Bronchial epithelial cell (primary cell): ENCODE data around the gene SLC35F6. TPM values are rescaled to one million over a fixed set of nuclear protein-coding genes. Genes with fewer than 3 reads are reported as not detected.

Experiments
- DNase-seq: peaks from one replicate; pipeline ENCODE4 v3.0.0-alpha.2; 2010; ENCODE audit warnings: low read depth
- FAIRE-seq: peaks from 2 replicates; lab custom pipeline; 2011; peaks lifted over from hg19 to GRCh38; lab: Jason Lieb, UNC
- H3K27me3 ChIP-seq: 2 replicates; pipeline ENCODE4 v1.5.1; 2011; ENCODE audit warnings: low read length; ENCODE audit not compliant: control insufficient read depth, insufficient read depth
- H3K36me3 ChIP-seq: 2 replicates; pipeline ENCODE4 v1.5.1; 2011; ENCODE audit warnings: low read length; ENCODE audit not compliant: control insufficient read depth, insufficient read depth
- H3K4me3 ChIP-seq: 2 replicates; pipeline ENCODE4 v1.5.1; 2011; ENCODE audit warnings: mild to moderate bottlenecking, low read depth, low read length, control low read depth
- total RNA-seq: library from RNA; depleted of rRNA; stranded (reverse); fragments of >200 nt; gene quantifications from 2 replicates; pipeline ENCODE4 v1.2.1, GENCODE V29; 2014
- TF ChIP-seq, protein P1 (sequence below): IDR thresholded peaks from 2 replicates; pipeline ENCODE4 v1.5.1; 2011; ENCODE audit warnings: mild to moderate bottlenecking, moderate library complexity, low read length, control low read depth, inconsistent platforms; ENCODE audit not compliant: insufficient read depth, severe bottlenecking

The SLC35F6 gene
- total RNA-seq, 1 donor from 2014 or later: 29.2 TPM

DNA sequence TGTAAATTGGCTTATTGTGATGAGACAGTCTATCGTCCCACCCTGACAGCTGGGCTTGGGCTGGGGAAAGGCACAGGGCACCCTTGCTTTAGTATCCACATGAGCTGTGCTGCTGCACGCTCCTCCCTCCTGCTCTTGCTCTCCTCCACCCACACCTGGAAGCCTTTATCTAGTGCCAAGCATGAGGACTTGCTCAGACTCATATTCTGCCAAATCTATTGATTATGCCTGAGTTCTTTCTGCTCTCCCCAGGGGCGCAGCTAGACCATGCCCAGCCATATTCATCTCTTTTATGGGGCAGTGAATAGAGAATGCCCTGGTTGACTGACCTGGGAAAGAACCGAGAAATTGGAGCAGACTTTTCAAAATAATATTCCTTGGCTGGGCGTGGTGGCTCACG is 54.9 kb downstream of the SLC35F6 start:
- Histone ChIP-seq H3K4me3 (no peak overlapping the region), H3K27me3 (peaks cover 3% of the 10 kb centered on the region), H3K36me3 (no peaks in the 10 kb centered on the region)
- TF ChIP-seq, protein P1, sequence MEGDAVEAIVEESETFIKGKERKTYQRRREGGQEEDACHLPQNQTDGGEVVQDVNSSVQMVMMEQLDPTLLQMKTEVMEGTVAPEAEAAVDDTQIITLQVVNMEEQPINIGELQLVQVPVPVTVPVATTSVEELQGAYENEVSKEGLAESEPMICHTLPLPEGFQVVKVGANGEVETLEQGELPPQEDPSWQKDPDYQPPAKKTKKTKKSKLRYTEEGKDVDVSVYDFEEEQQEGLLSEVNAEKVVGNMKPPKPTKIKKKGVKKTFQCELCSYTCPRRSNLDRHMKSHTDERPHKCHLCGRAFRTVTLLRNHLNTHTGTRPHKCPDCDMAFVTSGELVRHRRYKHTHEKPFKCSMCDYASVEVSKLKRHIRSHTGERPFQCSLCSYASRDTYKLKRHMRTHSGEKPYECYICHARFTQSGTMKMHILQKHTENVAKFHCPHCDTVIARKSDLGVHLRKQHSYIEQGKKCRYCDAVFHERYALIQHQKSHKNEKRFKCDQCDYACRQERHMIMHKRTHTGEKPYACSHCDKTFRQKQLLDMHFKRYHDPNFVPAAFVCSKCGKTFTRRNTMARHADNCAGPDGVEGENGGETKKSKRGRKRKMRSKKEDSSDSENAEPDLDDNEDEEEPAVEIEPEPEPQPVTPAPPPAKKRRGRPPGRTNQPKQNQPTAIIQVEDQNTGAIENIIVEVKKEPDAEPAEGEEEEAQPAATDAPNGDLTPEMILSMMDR: no peak
- no peak for FAIRE-seq
- no peak for DNase-seq

DNA sequence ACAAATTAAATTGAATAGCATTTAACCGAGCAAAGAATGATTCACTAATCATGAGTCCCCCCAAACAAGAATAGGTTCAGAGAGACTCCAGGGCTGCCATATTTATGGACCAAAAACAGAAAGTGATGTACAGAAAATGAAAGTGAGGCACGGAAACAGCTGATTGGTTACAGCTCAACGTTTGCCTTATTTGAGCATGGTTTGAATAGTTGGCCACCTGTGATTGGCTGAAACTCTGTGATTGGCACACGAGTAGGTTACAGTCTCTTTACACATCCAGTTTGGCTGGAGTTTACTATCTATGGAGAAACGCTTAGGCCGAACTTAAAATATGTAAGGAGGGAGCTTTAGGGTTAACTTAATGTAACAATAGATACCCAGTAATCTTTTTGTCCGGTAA is 56.8 kb downstream of the SLC35F6 start:
- TF ChIP-seq, protein P1: no peak
- H3K36me3 ChIP-seq: no peaks in the 10 kb centered on the region
- no peak overlapping the region for H3K4me3 ChIP-seq
- peaks cover 3% of the 10 kb centered on the region for H3K27me3 ChIP-seq
- DNase-seq (no peak), FAIRE-seq (no peak)

DNA sequence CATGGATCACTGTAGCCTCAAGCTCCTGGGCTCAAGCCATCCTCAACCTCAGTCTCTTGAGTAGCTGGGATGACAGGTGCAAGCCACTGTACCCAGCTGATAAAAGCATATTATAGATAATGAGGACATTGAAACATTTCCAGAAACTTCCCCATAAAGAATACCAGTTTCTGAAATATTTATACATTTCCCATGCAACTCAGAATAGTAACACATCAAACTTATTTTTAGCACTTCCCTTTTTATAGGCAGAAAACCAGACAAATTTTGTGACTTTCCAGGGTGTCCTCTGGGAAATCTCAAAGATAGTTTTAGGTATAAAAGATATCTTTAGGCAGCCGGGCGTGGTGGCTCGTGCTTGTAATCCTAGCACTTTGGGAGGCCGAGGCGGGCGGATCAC is 58.8 kb downstream of the SLC35F6 start:
- Histone ChIP-seq H3K4me3 (no peak overlapping the region), H3K27me3 (peaks cover 3% of the 10 kb centered on the region), H3K36me3 (no peaks in the 10 kb centered on the region)
- FAIRE-seq: no peak
- TF ChIP-seq, protein P1: no peak
- DNase-seq: no peak

Other genes starting within 250 kb of the SLC35F6 start
- gene CIB4, start 122.9 kb upstream of the SLC35F6 start, total RNA-seq: not detected in 2 replicates
- gene KCNK3, start 71.6 kb upstream of the SLC35F6 start, total RNA-seq: not detected in 2 replicates
- 0.26 TPM in 1 of 2 replicates, not detected in the other for gene CENPA, start 21.8 kb downstream of the SLC35F6 start, total RNA-seq
- not detected in 2 replicates for gene DPYSL5, start 83.8 kb downstream of the SLC35F6 start, total RNA-seq
- gene MAPRE3, start 206.4 kb downstream of the SLC35F6 start, total RNA-seq: 1.6 and 2.8 TPM in 2 replicates